NCI-H446 treated with DMSO at 0.1 percent for 48 hours (cell line): Measurements from ENCODE around the gene DSC3.
"Not testable (repeated sequence)": the region's sequence is repeated elsewhere in the genome, so short reads cannot be mapped to it uniquely, and the experiment has no call there.

Source experiments
- DNase-seq: peaks from one replicate; lab custom pipeline; 2025; lab: John Stamatoyannopoulos, UW

Gene DSC3

GRCh38 chr18:31041271-31042083 lies 1.1 kb downstream of the DSC3 start:
- no peak for DNase-seq

GRCh38 chr18:31040686-31041270 lies 1.8 kb downstream of the DSC3 start:
- no peak for DNase-seq

- no peak for DNase-seq
Observed at GRCh38 chr18:31039426-31039825, 3.1 kb downstream of the DSC3 start.

- DNase-seq: not testable (repeated sequence)
Observed at GRCh38 chr18:31037686-31038085, 4.9 kb downstream of the DSC3 start.

GRCh38 chr18:31034541-31034940 lies 8.0 kb downstream of the DSC3 start:
- no peak for DNase-seq

GRCh38 chr18:31030574-31031278 lies 11.8 kb downstream of the DSC3 start:
- DNase-seq: no peak

DNA sequence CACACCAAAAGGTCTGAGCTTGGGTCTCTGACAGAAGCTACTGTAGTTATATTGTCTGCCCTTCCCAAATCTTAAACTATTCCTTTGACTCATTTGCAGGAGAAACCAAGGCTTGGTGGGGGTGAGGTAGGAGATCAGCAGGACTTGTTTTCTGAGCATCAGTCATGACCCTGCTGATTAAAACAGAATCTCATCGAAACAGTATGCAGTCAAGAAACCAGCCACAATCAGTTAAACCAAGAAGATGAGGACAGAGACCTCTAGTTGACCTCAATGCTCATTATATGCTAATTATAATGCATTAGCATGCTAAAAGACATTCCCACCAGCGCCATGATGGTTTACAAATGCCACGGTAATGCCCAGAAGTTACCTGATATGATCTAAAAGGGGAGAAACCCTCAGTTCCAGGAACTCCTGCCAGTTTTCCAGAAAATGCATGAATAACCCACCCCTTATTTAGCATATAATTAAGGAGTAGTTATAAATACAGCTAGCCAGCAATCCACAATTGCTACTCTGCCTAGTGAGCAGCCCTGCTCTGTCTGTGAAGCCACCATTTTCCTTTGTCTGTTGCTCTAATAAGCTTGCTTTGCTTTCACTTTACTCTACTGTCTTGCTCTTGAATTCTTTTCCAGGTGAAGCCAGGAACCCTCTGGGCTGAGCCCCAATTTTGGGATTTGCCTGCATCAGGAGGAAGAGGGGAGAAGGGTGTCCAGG lies 26.7 kb downstream of the DSC3 start:
- no peak for DNase-seq

DNA sequence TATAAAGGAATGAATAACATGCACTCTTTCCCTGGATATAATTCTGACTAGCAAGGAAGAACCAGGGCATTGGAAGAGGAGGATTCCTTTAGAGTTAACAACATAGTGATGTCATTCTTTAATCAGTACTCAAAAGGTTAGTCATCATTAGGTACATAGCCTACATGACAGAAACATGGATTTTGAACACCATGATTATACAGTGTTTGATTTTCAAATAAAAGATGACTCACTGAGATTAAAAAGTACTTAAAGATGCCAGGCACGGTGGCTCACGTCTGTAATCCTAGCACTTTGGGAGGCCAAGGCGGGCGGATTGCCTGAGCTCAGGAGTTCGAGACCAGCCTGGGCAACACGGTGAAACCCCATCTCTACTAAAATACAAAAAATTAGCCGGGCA lies 31.1 kb downstream of the DSC3 start:
- DNase-seq: not testable (repeated sequence)

DNA sequence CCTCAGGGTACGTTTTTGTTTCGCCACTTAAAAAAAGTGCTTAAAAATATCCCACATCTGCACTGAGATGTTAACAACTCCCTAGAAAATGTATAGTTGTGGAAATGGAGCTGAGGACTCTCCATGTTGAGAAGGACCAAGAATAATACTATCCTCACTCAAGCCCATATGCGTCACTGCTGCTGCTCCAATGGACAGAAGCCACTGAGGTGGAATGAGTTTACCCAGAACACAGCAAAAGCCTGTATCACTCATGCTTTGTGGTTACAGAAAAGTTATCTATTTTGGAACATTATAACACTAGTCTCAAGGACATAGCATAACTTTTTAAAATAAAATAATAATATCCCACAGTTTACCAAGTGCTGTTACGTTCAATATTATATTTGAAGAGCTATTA lies 31.9 kb downstream of the DSC3 start:
- DNase-seq: no peak

DNA sequence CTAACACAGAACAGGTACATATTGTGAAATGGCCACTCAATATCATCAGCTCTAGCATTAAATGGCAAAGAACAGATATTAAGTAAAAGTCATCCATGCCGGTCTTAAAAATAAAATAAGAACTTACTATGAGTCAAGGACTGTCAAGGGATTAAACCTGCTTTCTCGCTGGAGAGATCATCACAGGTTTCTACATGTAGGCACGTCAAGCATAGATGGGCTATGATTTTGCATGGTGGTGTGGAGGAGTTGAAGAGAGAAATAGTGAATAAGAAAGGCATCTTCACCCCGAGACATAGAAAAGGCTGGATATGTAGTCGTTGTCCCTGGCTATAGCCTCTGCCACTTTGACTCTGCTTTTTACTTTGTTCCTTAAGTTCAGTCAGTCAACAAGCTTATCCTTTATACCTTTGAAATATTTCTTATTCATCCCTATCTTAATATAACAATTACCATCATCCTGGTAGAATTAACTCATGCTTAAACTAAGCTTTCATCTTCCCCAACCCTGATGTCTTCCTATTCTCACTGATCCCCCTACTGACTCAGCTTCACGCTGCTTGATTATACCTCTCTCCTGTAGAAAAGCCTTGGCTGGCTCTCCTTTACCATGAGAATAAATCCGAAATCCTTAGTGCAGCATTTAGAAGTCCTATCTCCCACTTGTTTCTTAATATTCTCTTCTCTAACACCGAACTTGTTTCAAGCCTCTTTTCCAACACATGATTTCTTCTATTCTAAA lies 42.5 kb downstream of the DSC3 start:
- no peak for DNase-seq

DNA sequence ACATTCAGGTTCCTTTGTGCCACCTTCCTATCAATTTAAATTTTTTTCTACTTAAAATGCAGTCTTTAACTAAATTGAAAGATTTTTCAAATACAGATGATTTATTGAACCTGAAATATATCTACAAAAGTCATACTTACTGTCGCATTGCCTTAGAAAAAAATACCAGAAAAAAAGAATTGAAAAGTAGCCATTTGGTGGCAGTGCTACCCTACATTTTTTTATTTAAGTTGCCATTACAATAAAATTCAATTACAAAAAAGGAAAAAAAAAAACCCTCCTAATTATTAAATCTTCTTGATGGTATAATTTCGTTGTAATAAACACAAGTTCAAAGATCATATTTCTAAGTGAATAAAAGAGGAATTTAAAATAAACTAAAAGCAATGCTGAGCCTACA lies 43.4 kb downstream of the DSC3 start:
- no peak for DNase-seq

DNA sequence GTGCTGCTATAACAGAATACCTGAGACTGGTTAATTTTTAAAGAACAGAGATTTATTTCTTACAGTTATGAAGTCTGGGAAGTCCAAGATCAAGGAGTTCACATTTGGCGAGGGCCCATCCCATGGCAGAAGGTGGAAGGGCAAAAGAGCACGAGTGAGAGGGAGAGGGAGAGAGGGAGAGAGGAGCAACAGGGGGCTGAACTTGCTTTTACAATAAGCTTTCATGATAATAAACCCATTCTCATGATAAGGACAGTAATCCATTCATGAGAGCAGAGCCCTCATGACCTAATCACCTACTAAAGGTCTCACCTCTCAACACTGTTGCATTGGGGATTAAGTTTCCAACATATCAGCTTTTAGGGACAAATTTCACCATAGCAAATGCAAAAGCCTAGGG lies 45.3 kb downstream of the DSC3 start:
- DNase-seq: no peak

- DNase-seq: no peak
Observed at GRCh38 chr18:30992231-30992630, 50.3 kb downstream of the DSC3 start.

GRCh38 chr18:30991397-30991796 lies 51.1 kb downstream of the DSC3 start:
- DNase-seq: no peak

GRCh38 chr18:30989141-30989540 lies 53.4 kb downstream of the DSC3 start:
- no peak for DNase-seq

DNA sequence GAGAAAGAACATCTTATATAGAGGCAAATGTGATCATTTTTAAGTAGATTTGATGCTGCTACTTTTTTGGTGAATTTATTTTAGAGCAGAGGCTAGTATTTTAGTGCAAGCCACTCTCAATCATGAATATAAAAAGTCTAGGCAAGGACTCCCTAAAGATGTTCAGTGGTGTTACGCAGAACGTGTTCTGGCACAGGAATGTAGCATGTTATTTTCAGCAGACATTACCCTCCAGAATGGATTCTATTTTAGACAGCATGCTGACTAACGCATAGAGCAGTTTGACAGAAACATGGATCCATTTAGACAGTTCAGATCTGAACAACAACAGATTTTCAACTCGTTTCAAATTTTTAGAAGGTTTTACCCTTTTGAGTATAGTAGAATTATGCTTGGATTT lies 54.1 kb downstream of the DSC3 start:
- DNase-seq: no peak

DNA sequence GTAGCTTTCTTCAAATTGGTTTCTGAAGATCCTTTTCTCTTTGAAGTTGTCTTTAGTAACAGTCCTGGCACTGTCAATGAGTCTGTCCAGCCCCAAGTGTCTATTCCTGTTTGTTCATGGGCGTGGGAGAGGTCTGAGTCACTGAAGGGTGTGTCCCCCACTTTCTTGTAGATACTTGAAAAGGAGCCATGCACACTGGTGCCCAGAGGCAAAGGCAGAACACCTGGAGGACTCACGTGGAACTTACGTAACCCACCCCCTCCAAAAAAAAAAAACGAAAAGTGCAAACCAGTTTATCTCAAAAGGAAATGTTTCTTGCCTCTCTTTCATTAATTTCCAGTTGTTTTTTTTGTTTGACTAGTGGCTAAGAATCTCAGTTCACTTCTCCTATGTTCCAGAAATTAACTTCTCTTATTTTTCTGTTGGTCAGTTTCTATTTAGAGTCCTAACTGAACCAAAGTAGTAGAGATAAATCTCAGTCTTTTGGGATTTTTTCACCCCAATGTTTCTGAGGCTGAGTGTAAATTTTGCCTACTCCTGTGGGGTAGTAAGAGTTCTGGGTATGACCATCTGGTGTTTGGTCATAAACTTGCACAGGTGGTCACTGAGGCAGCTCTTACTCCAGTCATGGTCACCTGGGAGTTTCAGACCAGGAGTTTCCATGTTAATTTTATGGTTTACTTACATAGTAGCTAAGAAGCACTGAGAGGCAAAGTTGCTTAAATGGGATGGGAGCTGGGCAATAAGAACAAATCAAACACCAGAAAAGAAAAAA lies 54.9 kb downstream of the DSC3 start:
- DNase-seq: no peak

GRCh38 chr18:30985753-30986152 lies 56.8 kb downstream of the DSC3 start:
- DNase-seq: no peak

DNA sequence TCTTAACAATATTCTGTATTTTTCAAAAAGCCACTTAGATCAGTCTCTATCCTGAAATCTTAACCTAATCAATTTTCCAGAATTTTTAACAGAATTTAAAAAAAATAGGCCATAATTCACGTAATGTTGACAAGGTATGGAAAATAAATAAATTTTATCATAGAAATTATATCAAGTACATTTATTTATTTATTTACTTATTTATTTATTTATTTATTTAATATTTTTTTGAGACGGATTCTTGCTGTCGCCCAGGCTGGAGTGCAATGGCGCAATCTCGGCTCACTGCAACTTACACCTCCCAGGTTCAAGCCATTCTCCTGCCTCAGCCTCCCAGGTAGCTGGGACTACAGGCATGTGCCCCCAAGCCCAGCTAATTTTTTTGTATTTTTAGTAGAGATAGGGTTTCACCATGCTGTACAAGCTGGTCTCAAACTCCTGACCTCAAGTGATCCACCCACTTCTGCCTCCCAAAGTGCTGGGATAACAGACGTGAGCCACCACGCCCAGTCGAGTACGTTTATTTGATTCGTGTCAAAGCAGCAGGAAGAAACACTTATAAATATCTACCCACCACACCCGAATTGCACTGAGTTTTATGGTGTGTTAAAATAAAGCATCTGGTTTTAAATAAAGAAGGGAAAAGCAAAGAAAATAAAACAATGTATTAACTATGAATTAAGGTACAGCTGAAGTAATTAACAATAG lies 60.1 kb downstream of the DSC3 start:
- DNase-seq: no peak

DNA sequence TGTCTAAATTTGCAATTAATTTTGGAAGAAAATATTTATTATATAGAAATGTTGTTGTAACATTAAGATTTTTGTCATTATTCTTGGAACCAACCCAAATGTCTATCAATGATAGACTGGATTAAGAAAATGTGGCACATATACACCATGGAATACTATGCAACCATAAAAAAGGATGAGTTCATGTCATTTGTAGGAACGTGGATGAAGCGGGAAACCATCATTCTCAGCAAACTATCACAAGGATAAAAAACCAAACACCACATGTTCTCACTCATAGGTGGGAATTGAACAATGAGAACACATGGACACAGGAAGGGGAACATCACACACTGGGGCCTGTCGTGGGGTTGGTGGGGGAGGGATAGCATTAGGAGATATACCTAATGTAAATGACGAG lies 64.5 kb downstream of the DSC3 start:
- not testable (repeated sequence) for DNase-seq
